Cardiac muscle cell (in vitro differentiated cells and primary cell): ENCODE results near the gene KCNA10. TPM values are rescaled to one million over a fixed set of nuclear protein-coding genes. Genes with fewer than 3 reads are reported as not detected.

Experiments
- DNase-seq, 2 donors: peaks; one replicate each; pipeline versions ENCODE4 v3.0.0 to v3.0.0-alpha.2; 2010 to 2017; ENCODE audit warnings: low read depth in 1 of 2, low spot score in 1 of 2
- H3K27ac ChIP-seq: fragments of 200-600 bp; sonication (generic); 2 replicates; pipeline ENCODE4 v1.5.1; 2016
- H3K27me3 ChIP-seq: fragments of 200-600 bp; sonication (generic); 2 replicates; pipeline ENCODE4 v1.6.0; 2016; ENCODE audit warnings: control low read depth
- H3K36me3 ChIP-seq: fragments of 200-600 bp; sonication (generic); 2 replicates; pipeline ENCODE4 v1.5.1; 2016; ENCODE audit warnings: control low read depth
- H3K4me1 ChIP-seq: fragments of 200-600 bp; sonication (generic); 2 replicates; pipeline ENCODE4 v1.8.1; 2017; ENCODE audit warnings: low read depth, mild to moderate bottlenecking, mixed run types
- H3K4me3 ChIP-seq: fragments of 200-600 bp; sonication (generic); 2 replicates; pipeline ENCODE4 v1.5.1; 2016; ENCODE audit warnings: mild to moderate bottlenecking
- H3K9me3 ChIP-seq: fragments of 200-600 bp; sonication (generic); 2 replicates; pipeline ENCODE4 v1.5.1; 2017; ENCODE audit warnings: low read depth, mild to moderate bottlenecking, control low read depth
- CTCF ChIP-seq: IDR thresholded peaks from 2 replicates; pipeline ENCODE4 v1.5.1; 2012; ENCODE audit warnings: low read depth, mild to moderate bottlenecking, low read length
- polyA plus RNA-seq: library from polyadenylated mRNA; unstranded; fragments of >200 nt; fragmentation: Nextera tagmentation; extraction: Ambion mirVana; gene quantifications from 2 replicates; pipeline ENCODE4 v1.2.1, GENCODE V29; 2016
- total RNA-seq: library from RNA; depleted of rRNA; stranded (reverse); fragments of >200 nt; gene quantifications from 2 replicates; pipeline ENCODE4 v1.2.3, GENCODE V29; 2016

Gene KCNA10
- total and polyA plus RNA-seq, 2 experiments from 2014 or later, result not detected

DNA sequence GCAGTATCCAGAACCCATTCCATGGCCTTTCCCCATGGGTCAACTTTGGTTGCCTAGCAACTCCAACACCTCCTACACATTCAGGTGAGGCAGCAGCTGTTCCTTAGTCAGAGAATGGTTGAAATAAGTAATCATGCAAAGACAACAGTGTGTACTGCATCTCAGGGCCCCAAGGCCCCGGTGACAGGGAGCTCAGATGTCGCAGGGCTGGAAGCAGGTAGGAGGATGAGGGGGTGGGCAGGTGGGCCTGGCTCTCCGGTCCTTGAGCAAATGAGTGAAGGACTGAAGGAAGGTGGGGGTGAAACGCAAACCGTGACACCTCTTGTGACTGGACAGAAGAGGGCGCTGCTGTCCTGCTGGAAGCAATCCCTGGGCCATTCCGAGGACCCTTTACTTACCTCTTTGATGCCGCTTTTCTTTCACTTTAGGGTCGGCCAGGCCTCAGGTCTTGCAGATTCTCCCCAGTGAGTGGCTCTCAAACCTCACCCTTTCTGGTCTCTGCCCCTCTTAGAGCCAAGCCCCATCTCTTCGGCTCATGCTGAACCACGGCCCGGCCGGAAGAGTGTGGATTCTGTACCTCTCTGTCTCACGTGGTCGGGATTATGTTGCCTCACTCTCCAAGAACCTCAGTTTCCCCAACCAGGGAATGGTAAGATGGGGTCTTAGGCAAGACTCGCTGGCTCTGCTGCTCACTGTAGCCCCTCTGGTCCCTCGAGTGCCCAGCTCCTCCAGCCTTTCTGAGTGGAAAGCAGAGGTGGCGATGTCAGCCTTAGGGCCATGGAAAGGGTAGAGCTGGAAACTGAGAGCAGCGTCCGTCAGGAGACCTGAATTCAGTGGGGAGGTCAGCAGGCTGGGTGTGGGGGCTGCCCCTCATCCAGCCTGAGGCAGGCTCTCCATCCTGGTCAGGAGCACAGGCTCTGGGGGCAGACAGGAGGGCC lies 5.6 kb upstream of the KCNA10 start:
- TF ChIP-seq CTCF, result peak; percentile 79
- peak; percentile 68 to 72 for DNase-seq
- H3K36me3 ChIP-seq, result no peaks in the 10 kb centered on the region

DNA sequence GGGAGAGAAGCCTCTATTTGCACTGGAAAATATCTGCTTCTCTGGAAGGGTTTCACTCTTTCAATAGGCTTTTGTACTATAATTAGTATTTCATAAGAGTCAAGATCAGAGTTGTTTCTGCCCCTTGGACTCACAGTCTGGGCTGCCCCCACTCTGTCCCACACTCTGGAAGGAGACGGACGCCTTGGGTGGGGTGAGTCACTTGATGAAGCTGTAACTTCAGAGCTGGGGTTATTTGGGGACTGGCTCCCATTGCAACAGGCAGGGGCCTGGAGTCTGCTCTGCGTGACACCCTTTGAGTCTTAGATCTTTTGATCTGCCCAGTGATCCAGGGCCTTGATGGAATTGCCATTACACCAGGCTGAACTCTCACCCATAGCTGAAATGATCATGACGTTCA lies 4.0 kb upstream of the KCNA10 start:
- H3K9me3 ChIP-seq, result no peaks in the 10 kb centered on the region
- H3K36me3 ChIP-seq, result no peaks in the 10 kb centered on the region
- H3K4me1 ChIP-seq, result no peaks in the 10 kb centered on the region
- H3K27ac ChIP-seq, result no peak overlapping the region
- no peak overlapping the region for H3K4me3 ChIP-seq
- TF ChIP-seq CTCF, result no peak
- DNase-seq, result no peak
- peaks cover 42% of the 10 kb centered on the region for H3K27me3 ChIP-seq

More for the DNA sequence above, 5.6 kb upstream of the KCNA10 start:
- H3K4me1 ChIP-seq, result no peaks in the 10 kb centered on the region
- H3K27me3 ChIP-seq, result peaks cover 46% of the 10 kb centered on the region
- no peaks in the 10 kb centered on the region for H3K9me3 ChIP-seq
- no peak overlapping the region for H3K27ac ChIP-seq
- no peak overlapping the region for H3K4me3 ChIP-seq

DNA sequence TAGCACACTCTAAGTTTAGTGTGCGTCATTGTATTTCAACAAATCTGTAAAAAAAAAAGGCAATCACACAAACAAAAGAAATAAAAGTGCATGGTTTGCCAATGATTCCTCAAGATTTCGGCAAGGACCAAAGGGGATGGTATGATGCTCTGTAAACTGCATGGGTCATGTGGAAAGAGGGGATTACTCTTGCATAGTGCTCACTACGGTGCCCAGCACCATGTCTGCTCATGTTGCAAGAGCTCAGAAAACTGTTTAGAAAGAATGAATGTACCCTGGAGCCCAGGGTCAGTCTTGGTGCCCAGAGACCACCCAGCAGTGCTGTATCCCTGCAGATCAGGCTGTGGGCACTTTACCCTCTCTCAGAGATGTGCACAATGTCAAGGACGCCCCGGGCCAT lies 3.6 kb upstream of the KCNA10 start:
- Histone ChIP-seq H3K4me3 (no peak overlapping the region), H3K27me3 (peaks cover 42% of the 10 kb centered on the region), H3K4me1 (no peaks in the 10 kb centered on the region), H3K27ac (no peak overlapping the region), H3K36me3 (no peaks in the 10 kb centered on the region), H3K9me3 (no peaks in the 10 kb centered on the region)
- TF ChIP-seq CTCF, result no peak
- no peak for DNase-seq

- no peak for TF ChIP-seq CTCF
- peaks cover 29% of the 10 kb centered on the region for H3K27me3 ChIP-seq
- no peak for DNase-seq
- H3K4me1 ChIP-seq, result no peaks in the 10 kb centered on the region
- no peak overlapping the region for H3K27ac ChIP-seq
- no peaks in the 10 kb centered on the region for H3K36me3 ChIP-seq
- H3K9me3 ChIP-seq, result no peaks in the 10 kb centered on the region
- no peak overlapping the region for H3K4me3 ChIP-seq
Measured at GRCh38 chr1:110520827-110521226, 1.9 kb upstream of the KCNA10 start.

DNA sequence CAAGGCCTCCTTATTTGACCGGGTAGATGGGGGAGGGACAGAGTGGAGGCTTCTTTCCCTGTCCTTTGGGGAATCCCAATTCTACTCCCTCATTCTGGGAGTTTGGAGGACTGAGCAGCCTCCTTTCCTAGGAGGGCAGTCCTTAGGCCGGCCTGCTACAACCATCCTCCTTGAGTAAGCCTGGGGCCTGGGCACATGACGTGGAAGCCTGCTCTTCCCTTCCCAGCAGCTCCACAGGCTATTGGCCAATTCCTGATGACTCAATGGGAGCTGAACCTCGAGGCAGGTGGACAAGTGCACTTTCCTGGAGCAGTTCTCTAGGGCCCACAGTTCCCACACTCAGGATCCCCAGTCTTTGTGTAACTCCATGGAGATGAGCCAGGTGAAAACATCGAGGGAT lies 3.1 kb downstream of the KCNA10 start:
- DNase-seq, result no peak
- Histone ChIP-seq H3K36me3 (no peaks in the 10 kb centered on the region), H3K4me1 (no peaks in the 10 kb centered on the region), H3K9me3 (no peaks in the 10 kb centered on the region), H3K4me3 (no peak overlapping the region), H3K27ac (no peak overlapping the region), H3K27me3 (no peaks in the 10 kb centered on the region)
- TF ChIP-seq CTCF, result no peak
